HepG2 (cell line): Measurements from ENCODE around the gene ARMH2. TPM values are rescaled to one million over a fixed set of nuclear protein-coding genes. Genes with fewer than 3 reads are reported as not detected.
A peak's percentile ranks its signal among the peaks of the same experiment; 100 is the strongest.

Source experiments
- MIER3 ChIP-seq: IDR thresholded peaks from 2 replicates; pipeline ENCODE4 v1.6.1; 2016; ENCODE audit warnings: missing compliant biosample characterization, borderline replicate concordance
- TBX2 ChIP-seq: sonication (generic); formaldehyde crosslinking; IDR thresholded peaks from 2 replicates; pipeline ENCODE4 v1.5.0; 2020; ENCODE audit warnings: missing genetic modification reagents, mild to moderate bottlenecking, borderline replicate concordance
- ZMAT5 ChIP-seq: sonication (generic); formaldehyde crosslinking; IDR thresholded peaks from 2 replicates; pipeline ENCODE4 v1.5.0; 2020; ENCODE audit warnings: mild to moderate bottlenecking, low read depth, missing genetic modification reagents, borderline replicate concordance
- ZNF10 ChIP-seq: sonication (generic); formaldehyde crosslinking; IDR thresholded peaks from 2 replicates; pipeline ENCODE4 v1.4.0; 2020; ENCODE audit warnings: mild to moderate bottlenecking, low read depth, missing genetic modification reagents, borderline replicate concordance
- ZNF646 ChIP-seq: sonication (generic); formaldehyde crosslinking; IDR thresholded peaks from 2 replicates; pipeline ENCODE4 v1.9.0; 2021; ENCODE audit warnings: mild to moderate bottlenecking, missing genetic modification reagents
- ZNF83 ChIP-seq: sonication (generic); formaldehyde crosslinking; IDR thresholded peaks from 2 replicates; pipeline ENCODE4 v1.4.0; 2020; ENCODE audit warnings: missing genetic modification reagents, mild to moderate bottlenecking, borderline replicate concordance
- polyA plus RNA-seq, 8 experiments: library from polyadenylated mRNA; depleted of rRNA in 3 of 8; stranded (reverse) in 7 of 8; unstranded in 1 of 8; fragments of >200 nt; fragmentation: Illumina TruSeq in 4 of 8; extraction: Trizol in 4 of 8; gene quantifications; 2 replicates each; pipeline versions ENCODE4 v1.2.1 to v1.2.3, GENCODE V29; 2011 to 2016; ENCODE audit warnings: low read depth in 4 of 8, missing spikeins in 1 of 8, mixed read lengths in 1 of 8; ENCODE audit not compliant: insufficient read depth in 1 of 8
- total RNA-seq, 5 experiments: library from RNA; depleted of rRNA; stranded (reverse); fragments of >200 nt; fragmentation: Illumina TruSeq; extraction: Trizol; gene quantifications; 2 replicates each; pipeline ENCODE4 v1.2.3, GENCODE V29; 2016; ENCODE audit warnings: low read depth in 1 of 5
- TF ChIP-seq, protein P1 (sequence below): sonication (generic); formaldehyde crosslinking; conservative IDR thresholded peaks from 2 replicates; pipeline ENCODE4 v1.8.0; 2022; ENCODE audit warnings: low read depth, missing genetic modification reagents
- TF ChIP-seq, protein P2 (sequence below): sonication (generic); formaldehyde crosslinking; IDR thresholded peaks from 2 replicates; pipeline ENCODE4 v1.5.1; 2020; ENCODE audit warnings: mild to moderate bottlenecking, missing genetic modification reagents, moderate library complexity

The ARMH2 gene
- total and polyA plus RNA-seq, 2 of the 13 experiments (the other 11 are each of a cell fraction or from before 2014, with no cell fraction given), result not detected

DNA sequence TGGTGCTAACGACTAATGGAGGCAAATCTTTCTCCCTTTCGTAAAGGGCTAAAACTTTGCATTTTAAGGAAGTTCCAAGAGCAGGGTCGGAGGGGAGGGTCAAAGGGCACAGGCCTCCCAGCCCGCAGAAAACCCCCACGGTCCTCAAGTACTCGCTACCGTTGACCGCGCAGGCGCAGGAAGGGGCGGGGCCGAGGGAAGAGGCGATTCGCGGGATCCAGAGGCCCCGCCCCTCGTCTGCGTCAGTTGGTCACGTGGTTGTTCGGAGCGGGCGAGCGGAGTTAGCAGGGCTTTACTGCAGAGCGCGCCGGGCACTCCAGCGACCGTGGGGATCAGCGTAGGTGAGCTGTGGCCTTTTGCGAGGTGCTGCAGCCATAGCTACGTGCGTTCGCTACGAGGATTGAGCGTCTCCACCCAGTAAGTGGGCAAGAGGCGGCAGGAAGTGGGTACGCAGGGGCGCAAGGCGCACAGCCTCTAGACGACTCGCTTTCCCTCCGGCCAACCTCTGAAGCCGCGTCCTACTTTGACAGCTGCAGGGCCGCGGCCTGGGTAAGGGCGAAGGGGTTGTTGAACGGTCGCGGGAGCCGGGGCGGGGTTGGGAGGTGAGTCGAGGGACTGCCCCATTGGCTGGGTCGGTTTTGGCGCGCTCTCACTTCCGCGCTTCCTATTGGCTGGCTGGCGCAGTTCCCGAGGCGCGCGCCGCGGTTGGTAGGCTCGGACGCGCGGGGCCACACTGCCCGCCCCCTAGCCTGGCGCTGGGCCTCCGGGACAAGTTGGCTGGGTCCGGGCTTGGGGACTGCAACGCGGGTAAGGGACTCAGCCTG lies 23.8 kb downstream of the ARMH2 start, which contains the start of gene GMNN (continued):
- no peak for TF ChIP-seq ZNF646
- TF ChIP-seq, protein P1, sequence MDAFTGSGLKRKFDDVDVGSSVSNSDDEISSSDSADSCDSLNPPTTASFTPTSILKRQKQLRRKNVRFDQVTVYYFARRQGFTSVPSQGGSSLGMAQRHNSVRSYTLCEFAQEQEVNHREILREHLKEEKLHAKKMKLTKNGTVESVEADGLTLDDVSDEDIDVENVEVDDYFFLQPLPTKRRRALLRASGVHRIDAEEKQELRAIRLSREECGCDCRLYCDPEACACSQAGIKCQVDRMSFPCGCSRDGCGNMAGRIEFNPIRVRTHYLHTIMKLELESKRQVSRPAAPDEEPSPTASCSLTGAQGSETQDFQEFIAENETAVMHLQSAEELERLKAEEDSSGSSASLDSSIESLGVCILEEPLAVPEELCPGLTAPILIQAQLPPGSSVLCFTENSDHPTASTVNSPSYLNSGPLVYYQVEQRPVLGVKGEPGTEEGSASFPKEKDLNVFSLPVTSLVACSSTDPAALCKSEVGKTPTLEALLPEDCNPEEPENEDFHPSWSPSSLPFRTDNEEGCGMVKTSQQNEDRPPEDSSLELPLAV (CRISPR knock-in tag), result no peak
- TF ChIP-seq, protein P2, sequence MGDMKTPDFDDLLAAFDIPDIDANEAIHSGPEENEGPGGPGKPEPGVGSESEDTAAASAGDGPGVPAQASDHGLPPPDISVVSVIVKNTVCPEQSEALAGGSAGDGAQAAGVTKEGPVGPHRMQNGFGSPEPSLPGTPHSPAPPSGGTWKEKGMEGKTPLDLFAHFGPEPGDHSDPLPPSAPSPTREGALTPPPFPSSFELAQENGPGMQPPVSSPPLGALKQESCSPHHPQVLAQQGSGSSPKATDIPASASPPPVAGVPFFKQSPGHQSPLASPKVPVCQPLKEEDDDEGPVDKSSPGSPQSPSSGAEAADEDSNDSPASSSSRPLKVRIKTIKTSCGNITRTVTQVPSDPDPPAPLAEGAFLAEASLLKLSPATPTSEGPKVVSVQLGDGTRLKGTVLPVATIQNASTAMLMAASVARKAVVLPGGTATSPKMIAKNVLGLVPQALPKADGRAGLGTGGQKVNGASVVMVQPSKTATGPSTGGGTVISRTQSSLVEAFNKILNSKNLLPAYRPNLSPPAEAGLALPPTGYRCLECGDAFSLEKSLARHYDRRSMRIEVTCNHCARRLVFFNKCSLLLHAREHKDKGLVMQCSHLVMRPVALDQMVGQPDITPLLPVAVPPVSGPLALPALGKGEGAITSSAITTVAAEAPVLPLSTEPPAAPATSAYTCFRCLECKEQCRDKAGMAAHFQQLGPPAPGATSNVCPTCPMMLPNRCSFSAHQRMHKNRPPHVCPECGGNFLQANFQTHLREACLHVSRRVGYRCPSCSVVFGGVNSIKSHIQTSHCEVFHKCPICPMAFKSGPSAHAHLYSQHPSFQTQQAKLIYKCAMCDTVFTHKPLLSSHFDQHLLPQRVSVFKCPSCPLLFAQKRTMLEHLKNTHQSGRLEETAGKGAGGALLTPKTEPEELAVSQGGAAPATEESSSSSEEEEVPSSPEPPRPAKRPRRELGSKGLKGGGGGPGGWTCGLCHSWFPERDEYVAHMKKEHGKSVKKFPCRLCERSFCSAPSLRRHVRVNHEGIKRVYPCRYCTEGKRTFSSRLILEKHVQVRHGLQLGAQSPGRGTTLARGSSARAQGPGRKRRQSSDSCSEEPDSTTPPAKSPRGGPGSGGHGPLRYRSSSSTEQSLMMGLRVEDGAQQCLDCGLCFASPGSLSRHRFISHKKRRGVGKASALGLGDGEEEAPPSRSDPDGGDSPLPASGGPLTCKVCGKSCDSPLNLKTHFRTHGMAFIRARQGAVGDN (CRISPR knock-in tag), result peak; percentile 98
- peak; percentile 54; the same call in 1 of the 2 replicates for TF ChIP-seq MIER3 (CRISPR knock-in tag)
- TF ChIP-seq TBX2 (CRISPR knock-in tag), result peak; percentile 97
- TF ChIP-seq ZNF10, result no peak
- 0 out of 2 replicates have a peak, but pooled peaks have one; percentile 18 for TF ChIP-seq ZMAT5 (CRISPR knock-in tag)
- TF ChIP-seq ZNF83 (CRISPR knock-in tag), result peak; percentile 63; the same call in 1 of the 2 replicates
